ENCODE data around the gene FOSL1. TPM values are rescaled to one million over a fixed set of nuclear protein-coding genes. Genes with fewer than 3 reads are reported as not detected.

Gene FOSL1
- total RNA-seq, 1 experiment from 2014 or later = 20.5 TPM

DNA sequence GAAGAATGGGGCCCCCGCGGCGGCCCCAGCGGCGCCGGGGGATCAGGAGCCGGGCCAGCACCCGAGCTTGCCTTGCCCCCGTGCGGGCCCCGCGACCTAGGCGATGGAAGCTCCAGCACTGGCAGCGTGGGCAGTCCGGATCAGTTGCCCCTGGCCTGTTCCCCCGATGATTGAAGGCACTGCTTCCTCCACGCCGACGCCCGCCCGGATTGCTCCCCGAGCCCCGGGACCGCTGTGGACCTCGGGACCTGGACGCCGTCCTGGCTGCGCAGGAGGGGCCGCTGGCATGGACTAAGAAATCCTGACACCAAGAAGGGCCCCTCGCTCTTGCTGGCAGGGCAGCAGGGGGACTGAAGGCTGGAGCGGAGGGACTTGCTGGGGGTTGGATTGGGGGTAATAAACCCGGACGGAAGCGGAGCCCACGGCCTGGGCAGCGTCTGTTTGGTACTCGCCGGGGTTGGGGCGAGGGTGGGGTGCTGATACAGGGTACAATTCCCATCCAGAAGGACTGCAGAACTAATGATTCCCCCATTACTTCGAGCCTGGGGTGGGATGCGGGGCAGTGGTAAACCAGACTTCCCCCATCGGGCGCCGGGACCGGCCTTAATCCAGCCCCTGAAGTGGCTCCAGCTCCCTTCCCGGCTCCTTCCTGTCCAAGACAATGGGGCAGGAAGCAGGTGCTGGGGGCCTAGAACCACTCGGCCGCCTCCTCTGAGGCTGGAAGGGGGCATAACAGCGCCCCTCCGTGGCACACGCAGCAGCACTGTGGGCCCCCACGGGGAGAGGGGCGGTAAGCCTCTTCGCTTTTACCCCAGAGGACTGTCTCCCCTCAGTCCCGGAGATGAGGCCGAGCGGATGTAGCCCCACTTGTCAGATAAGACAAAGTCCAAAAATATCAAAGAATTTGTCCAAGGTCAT lies 8.7 kb downstream of the FOSL1 start (continued):
- TF ChIP-seq, protein P1, sequence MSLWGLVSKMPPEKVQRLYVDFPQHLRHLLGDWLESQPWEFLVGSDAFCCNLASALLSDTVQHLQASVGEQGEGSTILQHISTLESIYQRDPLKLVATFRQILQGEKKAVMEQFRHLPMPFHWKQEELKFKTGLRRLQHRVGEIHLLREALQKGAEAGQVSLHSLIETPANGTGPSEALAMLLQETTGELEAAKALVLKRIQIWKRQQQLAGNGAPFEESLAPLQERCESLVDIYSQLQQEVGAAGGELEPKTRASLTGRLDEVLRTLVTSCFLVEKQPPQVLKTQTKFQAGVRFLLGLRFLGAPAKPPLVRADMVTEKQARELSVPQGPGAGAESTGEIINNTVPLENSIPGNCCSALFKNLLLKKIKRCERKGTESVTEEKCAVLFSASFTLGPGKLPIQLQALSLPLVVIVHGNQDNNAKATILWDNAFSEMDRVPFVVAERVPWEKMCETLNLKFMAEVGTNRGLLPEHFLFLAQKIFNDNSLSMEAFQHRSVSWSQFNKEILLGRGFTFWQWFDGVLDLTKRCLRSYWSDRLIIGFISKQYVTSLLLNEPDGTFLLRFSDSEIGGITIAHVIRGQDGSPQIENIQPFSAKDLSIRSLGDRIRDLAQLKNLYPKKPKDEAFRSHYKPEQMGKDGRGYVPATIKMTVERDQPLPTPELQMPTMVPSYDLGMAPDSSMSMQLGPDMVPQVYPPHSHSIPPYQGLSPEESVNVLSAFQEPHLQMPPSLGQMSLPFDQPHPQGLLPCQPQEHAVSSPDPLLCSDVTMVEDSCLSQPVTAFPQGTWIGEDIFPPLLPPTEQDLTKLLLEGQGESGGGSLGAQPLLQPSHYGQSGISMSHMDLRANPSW (CRISPR knock-in tag; conservative IDR thresholded peaks at IDR 0.05; ENCODE audit: low read depth) = no peak
- no peak for TF ChIP-seq TP53 (CRISPR knock-in tag; IDR thresholded peaks at IDR 0.05)
- TF ChIP-seq MYBL2 (CRISPR knock-in tag; IDR thresholded peaks at IDR 0.05) = peak; percentile 17; the same call in 1 of the 2 replicates
- TF ChIP-seq, protein P2, sequence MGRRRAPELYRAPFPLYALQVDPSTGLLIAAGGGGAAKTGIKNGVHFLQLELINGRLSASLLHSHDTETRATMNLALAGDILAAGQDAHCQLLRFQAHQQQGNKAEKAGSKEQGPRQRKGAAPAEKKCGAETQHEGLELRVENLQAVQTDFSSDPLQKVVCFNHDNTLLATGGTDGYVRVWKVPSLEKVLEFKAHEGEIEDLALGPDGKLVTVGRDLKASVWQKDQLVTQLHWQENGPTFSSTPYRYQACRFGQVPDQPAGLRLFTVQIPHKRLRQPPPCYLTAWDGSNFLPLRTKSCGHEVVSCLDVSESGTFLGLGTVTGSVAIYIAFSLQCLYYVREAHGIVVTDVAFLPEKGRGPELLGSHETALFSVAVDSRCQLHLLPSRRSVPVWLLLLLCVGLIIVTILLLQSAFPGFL (CRISPR knock-in tag; IDR thresholded peaks at IDR 0.05; ENCODE audit: borderline replicate concordance) = no peak
- peak; percentile 12; the same call in 1 of the 2 replicates for TF ChIP-seq NFE2L1 (CRISPR knock-in tag; IDR thresholded peaks at IDR 0.05)
- TF ChIP-seq, protein P3, sequence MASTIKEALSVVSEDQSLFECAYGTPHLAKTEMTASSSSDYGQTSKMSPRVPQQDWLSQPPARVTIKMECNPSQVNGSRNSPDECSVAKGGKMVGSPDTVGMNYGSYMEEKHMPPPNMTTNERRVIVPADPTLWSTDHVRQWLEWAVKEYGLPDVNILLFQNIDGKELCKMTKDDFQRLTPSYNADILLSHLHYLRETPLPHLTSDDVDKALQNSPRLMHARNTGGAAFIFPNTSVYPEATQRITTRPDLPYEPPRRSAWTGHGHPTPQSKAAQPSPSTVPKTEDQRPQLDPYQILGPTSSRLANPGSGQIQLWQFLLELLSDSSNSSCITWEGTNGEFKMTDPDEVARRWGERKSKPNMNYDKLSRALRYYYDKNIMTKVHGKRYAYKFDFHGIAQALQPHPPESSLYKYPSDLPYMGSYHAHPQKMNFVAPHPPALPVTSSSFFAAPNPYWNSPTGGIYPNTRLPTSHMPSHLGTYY (CRISPR knock-in tag; IDR thresholded peaks at IDR 0.05) = no peak
- TF ChIP-seq GTF2I (CRISPR knock-in tag; conservative IDR thresholded peaks at IDR 0.05) = no peak
- TF ChIP-seq, protein P4, sequence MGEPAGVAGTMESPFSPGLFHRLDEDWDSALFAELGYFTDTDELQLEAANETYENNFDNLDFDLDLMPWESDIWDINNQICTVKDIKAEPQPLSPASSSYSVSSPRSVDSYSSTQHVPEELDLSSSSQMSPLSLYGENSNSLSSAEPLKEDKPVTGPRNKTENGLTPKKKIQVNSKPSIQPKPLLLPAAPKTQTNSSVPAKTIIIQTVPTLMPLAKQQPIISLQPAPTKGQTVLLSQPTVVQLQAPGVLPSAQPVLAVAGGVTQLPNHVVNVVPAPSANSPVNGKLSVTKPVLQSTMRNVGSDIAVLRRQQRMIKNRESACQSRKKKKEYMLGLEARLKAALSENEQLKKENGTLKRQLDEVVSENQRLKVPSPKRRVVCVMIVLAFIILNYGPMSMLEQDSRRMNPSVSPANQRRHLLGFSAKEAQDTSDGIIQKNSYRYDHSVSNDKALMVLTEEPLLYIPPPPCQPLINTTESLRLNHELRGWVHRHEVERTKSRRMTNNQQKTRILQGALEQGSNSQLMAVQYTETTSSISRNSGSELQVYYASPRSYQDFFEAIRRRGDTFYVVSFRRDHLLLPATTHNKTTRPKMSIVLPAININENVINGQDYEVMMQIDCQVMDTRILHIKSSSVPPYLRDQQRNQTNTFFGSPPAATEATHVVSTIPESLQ (CRISPR knock-in tag; IDR thresholded peaks at IDR 0.05) = no peak
- TF ChIP-seq, protein P5, sequence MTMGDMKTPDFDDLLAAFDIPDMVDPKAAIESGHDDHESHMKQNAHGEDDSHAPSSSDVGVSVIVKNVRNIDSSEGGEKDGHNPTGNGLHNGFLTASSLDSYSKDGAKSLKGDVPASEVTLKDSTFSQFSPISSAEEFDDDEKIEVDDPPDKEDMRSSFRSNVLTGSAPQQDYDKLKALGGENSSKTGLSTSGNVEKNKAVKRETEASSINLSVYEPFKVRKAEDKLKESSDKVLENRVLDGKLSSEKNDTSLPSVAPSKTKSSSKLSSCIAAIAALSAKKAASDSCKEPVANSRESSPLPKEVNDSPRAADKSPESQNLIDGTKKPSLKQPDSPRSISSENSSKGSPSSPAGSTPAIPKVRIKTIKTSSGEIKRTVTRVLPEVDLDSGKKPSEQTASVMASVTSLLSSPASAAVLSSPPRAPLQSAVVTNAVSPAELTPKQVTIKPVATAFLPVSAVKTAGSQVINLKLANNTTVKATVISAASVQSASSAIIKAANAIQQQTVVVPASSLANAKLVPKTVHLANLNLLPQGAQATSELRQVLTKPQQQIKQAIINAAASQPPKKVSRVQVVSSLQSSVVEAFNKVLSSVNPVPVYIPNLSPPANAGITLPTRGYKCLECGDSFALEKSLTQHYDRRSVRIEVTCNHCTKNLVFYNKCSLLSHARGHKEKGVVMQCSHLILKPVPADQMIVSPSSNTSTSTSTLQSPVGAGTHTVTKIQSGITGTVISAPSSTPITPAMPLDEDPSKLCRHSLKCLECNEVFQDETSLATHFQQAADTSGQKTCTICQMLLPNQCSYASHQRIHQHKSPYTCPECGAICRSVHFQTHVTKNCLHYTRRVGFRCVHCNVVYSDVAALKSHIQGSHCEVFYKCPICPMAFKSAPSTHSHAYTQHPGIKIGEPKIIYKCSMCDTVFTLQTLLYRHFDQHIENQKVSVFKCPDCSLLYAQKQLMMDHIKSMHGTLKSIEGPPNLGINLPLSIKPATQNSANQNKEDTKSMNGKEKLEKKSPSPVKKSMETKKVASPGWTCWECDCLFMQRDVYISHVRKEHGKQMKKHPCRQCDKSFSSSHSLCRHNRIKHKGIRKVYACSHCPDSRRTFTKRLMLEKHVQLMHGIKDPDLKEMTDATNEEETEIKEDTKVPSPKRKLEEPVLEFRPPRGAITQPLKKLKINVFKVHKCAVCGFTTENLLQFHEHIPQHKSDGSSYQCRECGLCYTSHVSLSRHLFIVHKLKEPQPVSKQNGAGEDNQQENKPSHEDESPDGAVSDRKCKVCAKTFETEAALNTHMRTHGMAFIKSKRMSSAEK (CRISPR knock-in tag; IDR thresholded peaks at IDR 0.05; ENCODE audit: borderline replicate concordance) = no peak
- TF ChIP-seq SP1 (CRISPR knock-in tag; conservative IDR thresholded peaks at IDR 0.05) = 0 out of 2 replicates have a peak, but pooled peaks have one; percentile 37
- TF ChIP-seq, protein P6, sequence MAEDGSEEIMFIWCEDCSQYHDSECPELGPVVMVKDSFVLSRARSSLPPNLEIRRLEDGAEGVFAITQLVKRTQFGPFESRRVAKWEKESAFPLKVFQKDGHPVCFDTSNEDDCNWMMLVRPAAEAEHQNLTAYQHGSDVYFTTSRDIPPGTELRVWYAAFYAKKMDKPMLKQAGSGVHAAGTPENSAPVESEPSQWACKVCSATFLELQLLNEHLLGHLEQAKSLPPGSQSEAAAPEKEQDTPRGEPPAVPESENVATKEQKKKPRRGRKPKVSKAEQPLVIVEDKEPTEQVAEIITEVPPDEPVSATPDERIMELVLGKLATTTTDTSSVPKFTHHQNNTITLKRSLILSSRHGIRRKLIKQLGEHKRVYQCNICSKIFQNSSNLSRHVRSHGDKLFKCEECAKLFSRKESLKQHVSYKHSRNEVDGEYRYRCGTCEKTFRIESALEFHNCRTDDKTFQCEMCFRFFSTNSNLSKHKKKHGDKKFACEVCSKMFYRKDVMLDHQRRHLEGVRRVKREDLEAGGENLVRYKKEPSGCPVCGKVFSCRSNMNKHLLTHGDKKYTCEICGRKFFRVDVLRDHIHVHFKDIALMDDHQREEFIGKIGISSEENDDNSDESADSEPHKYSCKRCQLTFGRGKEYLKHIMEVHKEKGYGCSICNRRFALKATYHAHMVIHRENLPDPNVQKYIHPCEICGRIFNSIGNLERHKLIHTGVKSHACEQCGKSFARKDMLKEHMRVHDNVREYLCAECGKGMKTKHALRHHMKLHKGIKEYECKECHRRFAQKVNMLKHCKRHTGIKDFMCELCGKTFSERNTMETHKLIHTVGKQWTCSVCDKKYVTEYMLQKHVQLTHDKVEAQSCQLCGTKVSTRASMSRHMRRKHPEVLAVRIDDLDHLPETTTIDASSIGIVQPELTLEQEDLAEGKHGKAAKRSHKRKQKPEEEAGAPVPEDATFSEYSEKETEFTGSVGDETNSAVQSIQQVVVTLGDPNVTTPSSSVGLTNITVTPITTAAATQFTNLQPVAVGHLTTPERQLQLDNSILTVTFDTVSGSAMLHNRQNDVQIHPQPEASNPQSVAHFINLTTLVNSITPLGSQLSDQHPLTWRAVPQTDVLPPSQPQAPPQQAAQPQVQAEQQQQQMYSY (CRISPR knock-in tag; IDR thresholded peaks at IDR 0.05) = no peak
- TF ChIP-seq ZNF138 (CRISPR knock-in tag; conservative IDR thresholded peaks at IDR 0.05) = no peak
- TF ChIP-seq NR3C1 (CRISPR knock-in tag; conservative IDR thresholded peaks at IDR 0.05; ENCODE audit: low read depth) = no peak
- TF ChIP-seq FOXP1 (CRISPR knock-in tag; IDR thresholded peaks at IDR 0.05; ENCODE audit: borderline replicate concordance) = no peak
- no peak for TF ChIP-seq NR2C2 (CRISPR knock-in tag; IDR thresholded peaks at IDR 0.05)
- no peak for TF ChIP-seq RORB (CRISPR knock-in tag; IDR thresholded peaks at IDR 0.05)
- no peak for TF ChIP-seq FOXK1 (CRISPR knock-in tag; IDR thresholded peaks at IDR 0.05)
- no peak for TF ChIP-seq ZNF121 (CRISPR knock-in tag; IDR thresholded peaks at IDR 0.05)
- no peak for TF ChIP-seq CTCF (IDR thresholded peaks at IDR 0.05)
- peak; percentile 12; the same call in 1 of the 2 replicates for TF ChIP-seq CREB1 (CRISPR knock-in tag; IDR thresholded peaks at IDR 0.05)
- no peak for TF ChIP-seq FOXJ3 (CRISPR knock-in tag; IDR thresholded peaks at IDR 0.05; ENCODE audit: borderline replicate concordance)
